HG03066 (cell line): ENCODE data around the gene LCN12.

ENCODE experiments used
- ATAC-seq: cut with Tn5 transposase; IDR thresholded peaks from one replicate; pipeline ENCODE4 v1.9.1; 2021; ENCODE audit warnings: low read depth; ENCODE audit not compliant: unreplicated experiment

Gene LCN12

GRCh38 chr9:136951541-136952320 lies at the start of gene LCN12:
Gene LCN12, plus strand, starts transcription at chr9:136952273. Its CDS starts 55 bp downstream, at chr9:136952328.
- ATAC-seq: no peak

- no peak for ATAC-seq
Observed at GRCh38 chr9:136903041-136903554, 49.0 kb upstream of the LCN12 start.

GRCh38 chr9:136906266-136906665 lies 45.8 kb upstream of the LCN12 start:
- ATAC-seq: no peak

GRCh38 chr9:136907011-136907914 lies 44.8 kb upstream of the LCN12 start:
- ATAC-seq: no peak

- no peak for ATAC-seq
Observed at GRCh38 chr9:136910197-136910900, 41.7 kb upstream of the LCN12 start.

- ATAC-seq: no peak
Observed at GRCh38 chr9:136910901-136911245, 41.2 kb upstream of the LCN12 start.

- no peak for ATAC-seq
Observed at GRCh38 chr9:136913701-136914438, 38.2 kb upstream of the LCN12 start.

GRCh38 chr9:136915632-136916329 lies 36.3 kb upstream of the LCN12 start:
- no peak for ATAC-seq

GRCh38 chr9:136916330-136917184 lies 35.5 kb upstream of the LCN12 start:
- ATAC-seq: no peak

GRCh38 chr9:136917902-136918301 lies 34.2 kb upstream of the LCN12 start:
- ATAC-seq: no peak

GRCh38 chr9:136920069-136920468 lies 32.0 kb upstream of the LCN12 start:
- ATAC-seq: no peak

GRCh38 chr9:136920734-136921231 lies 31.3 kb upstream of the LCN12 start:
- no peak for ATAC-seq

GRCh38 chr9:136921307-136921706 lies 30.8 kb upstream of the LCN12 start:
- no peak for ATAC-seq

- no peak for ATAC-seq
Observed at GRCh38 chr9:136921718-136922117, 30.4 kb upstream of the LCN12 start.

- ATAC-seq: no peak
Observed at GRCh38 chr9:136922540-136922939, 29.5 kb upstream of the LCN12 start.

- no peak for ATAC-seq
Observed at GRCh38 chr9:136923881-136924280, 28.2 kb upstream of the LCN12 start.

- ATAC-seq: no peak
Observed at GRCh38 chr9:136925414-136926153, 26.5 kb upstream of the LCN12 start.
